Nephron (organoid): ENCODE measurements around the gene MPP7.
A peak's percentile ranks its signal among the peaks of the same experiment; 100 is the strongest.

Experiments used
- H3K27ac Mint-ChIP-seq, 3 experiments: 2 replicates each; pipeline ENCODE4 v1.8.0; 2020; ENCODE audit warnings: mixed read lengths in 3 of 3, mild to moderate bottlenecking in 2 of 3, moderate library complexity in 1 of 3
- H3K27me3 Mint-ChIP-seq: 2 replicates; pipeline ENCODE4 v1.8.0; 2021; ENCODE audit warnings: low read depth, mild to moderate bottlenecking, moderate library complexity, mixed read lengths
- H3K36me3 Mint-ChIP-seq: 2 replicates; pipeline ENCODE4 v1.8.0; 2020; ENCODE audit warnings: low read depth, mixed read lengths
- H3K4me1 Mint-ChIP-seq: 2 replicates; pipeline ENCODE4 v1.8.0; 2020; ENCODE audit warnings: mixed read lengths
- H3K4me3 Mint-ChIP-seq, 3 experiments: 2 replicates each; pipeline ENCODE4 v1.8.0; 2020; ENCODE audit warnings: mild to moderate bottlenecking in 3 of 3, mixed read lengths in 3 of 3, moderate library complexity in 2 of 3
- H3K9me3 Mint-ChIP-seq: 2 replicates; pipeline ENCODE4 v1.8.0; 2020; ENCODE audit warnings: mixed read lengths
- CTCF ChIP-seq, 3 experiments: fragments of 200-600 bp; sonication (generic); IDR thresholded peaks; one replicate each; pipeline ENCODE4 v1.5.0; 2021; ENCODE audit warnings: antibody characterized with exemption in 3 of 3; ENCODE audit not compliant: unreplicated experiment in 3 of 3

MPP7 gene

DNA sequence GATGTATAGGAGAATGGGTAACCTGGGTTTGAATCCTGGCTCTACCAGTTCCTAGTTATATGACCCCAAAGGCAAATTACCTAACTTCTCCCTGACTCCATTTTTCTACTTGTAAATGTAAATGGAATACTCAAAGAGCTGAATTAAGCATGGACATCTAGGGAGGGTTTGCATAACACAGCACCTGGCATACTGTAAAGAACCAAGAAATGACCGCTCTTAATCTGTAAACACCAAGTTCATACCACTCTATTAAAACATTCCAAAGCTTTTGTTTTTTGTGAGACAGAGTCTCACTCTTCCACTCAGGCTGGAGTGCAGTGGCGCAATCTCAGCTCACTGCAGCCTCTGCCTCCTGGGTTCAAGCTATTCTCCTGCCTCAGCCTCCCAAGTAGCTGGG, 19.6 kb downstream of the MPP7 start:
- Mint-ChIP-seq H3K4me1 (peaks cover 15% of the 10 kb centered on the region), H3K9me3 (no peaks in the 10 kb centered on the region), H3K4me3 (no peak overlapping the region), H3K27ac (no peak overlapping the region), H3K36me3 (no peaks in the 10 kb centered on the region), H3K27me3 (no peaks in the 10 kb centered on the region)
- TF ChIP-seq CTCF (IDR thresholded peaks at IDR 0.05; ENCODE audit: unreplicated experiment in 3 of 3) = no peak

GRCh38 chr10:28282336-28282735, 20.5 kb downstream of the MPP7 start:
- Mint-ChIP-seq H3K27me3 (no peaks in the 10 kb centered on the region), H3K4me1 (peaks cover 15% of the 10 kb centered on the region), H3K9me3 (no peaks in the 10 kb centered on the region), H3K27ac (peak overlapping the region in 2 of 3 experiments; percentile 25 to 64), H3K36me3 (no peaks in the 10 kb centered on the region), H3K4me3 (no peak overlapping the region)
- no peak for TF ChIP-seq CTCF (IDR thresholded peaks at IDR 0.05; ENCODE audit: unreplicated experiment in 3 of 3)

DNA sequence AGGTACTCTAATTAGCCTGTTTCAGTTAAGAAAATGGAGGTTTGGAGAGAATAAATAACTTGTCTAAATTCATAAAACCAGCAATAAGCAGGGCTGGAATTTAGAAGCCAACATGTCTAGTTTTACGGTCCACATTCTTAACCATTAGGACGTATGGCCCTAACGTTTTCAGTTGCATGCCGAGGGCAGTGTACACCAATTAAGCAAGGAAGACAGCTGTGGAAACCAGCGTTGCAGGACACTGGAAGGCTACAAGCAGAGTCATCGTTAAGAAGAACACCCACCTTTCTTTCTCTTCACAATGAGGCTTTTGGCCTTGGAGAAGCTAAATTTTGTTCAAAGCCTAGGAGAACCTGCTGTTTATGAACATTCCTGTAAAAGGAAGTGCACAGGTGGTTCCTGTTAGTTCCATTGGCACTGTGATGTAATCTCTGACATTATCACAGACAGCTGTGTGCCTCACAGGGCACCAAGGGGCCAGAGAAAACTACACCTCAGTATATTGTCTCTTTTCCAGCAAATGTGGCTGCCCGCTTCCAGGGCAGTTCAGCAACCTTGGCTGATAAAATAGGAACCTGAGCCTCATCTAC, 21.0 kb downstream of the MPP7 start:
- Mint-ChIP-seq H3K27ac (peak overlapping the region in 2 of 3 experiments; percentile 25 to 64), H3K9me3 (no peaks in the 10 kb centered on the region), H3K4me1 (peaks cover 15% of the 10 kb centered on the region), H3K36me3 (no peaks in the 10 kb centered on the region), H3K27me3 (no peaks in the 10 kb centered on the region), H3K4me3 (no peak overlapping the region)
- no peak for TF ChIP-seq CTCF (IDR thresholded peaks at IDR 0.05; ENCODE audit: unreplicated experiment in 3 of 3)

DNA sequence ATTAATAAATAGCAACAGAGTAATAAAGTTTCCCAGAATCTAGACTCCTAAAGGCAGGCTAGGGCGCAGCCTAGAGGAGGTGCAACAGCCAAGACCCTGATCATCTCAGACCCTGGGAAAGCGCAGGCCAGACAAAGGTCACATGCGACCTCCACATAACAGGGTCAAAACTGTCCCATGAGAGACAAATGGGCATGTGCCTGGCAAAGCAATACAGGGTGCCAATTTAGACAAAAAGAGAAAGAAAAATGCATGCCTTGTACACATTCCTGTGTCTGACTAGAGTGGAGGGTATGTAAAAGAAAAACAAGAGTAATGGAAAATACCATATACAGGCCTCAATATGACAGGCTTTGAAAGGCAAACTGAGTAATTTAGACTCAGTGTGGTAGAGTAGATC, 22.2 kb downstream of the MPP7 start:
- no peak for TF ChIP-seq CTCF (IDR thresholded peaks at IDR 0.05; ENCODE audit: unreplicated experiment in 3 of 3)
- no peaks in the 10 kb centered on the region for H3K27me3 Mint-ChIP-seq
- no peak overlapping the region for H3K27ac Mint-ChIP-seq

GRCh38 chr10:28279878-28280277, 23.0 kb downstream of the MPP7 start:
- no peak overlapping the region for H3K27ac Mint-ChIP-seq
- no peaks in the 10 kb centered on the region for H3K27me3 Mint-ChIP-seq
- no peak overlapping the region for H3K4me3 Mint-ChIP-seq
- peaks cover 15% of the 10 kb centered on the region for H3K4me1 Mint-ChIP-seq
- no peaks in the 10 kb centered on the region for H3K9me3 Mint-ChIP-seq
- TF ChIP-seq CTCF (IDR thresholded peaks at IDR 0.05; ENCODE audit: unreplicated experiment in 3 of 3) = no peak
- no peaks in the 10 kb centered on the region for H3K36me3 Mint-ChIP-seq

More for the DNA sequence above, 22.2 kb downstream of the MPP7 start:
- H3K4me1 Mint-ChIP-seq = peaks cover 15% of the 10 kb centered on the region
- no peaks in the 10 kb centered on the region for H3K9me3 Mint-ChIP-seq
- H3K4me3 Mint-ChIP-seq = no peak overlapping the region
- H3K36me3 Mint-ChIP-seq = no peaks in the 10 kb centered on the region

DNA sequence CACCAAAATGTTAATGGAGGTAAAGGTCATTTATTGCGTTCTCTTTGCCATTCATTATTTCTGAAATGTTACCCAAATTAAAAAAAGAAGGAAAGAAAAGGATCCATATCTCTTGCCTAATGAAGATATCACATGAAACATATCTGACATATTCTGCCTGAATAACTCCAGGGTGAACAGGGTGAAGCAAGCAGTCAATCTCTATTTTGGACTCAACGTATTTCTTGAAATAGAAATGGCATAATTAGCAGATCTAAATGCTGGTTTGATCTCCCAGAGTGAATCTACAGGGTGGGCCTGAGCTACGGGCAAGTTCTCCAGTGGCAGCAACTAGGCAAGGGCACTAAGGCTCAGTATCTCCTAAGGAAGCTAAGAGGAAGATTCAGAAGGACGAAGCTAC, 24.0 kb downstream of the MPP7 start:
- H3K4me3 Mint-ChIP-seq = no peak overlapping the region
- no peaks in the 10 kb centered on the region for H3K9me3 Mint-ChIP-seq
- H3K27ac Mint-ChIP-seq = no peak overlapping the region
- H3K36me3 Mint-ChIP-seq = no peaks in the 10 kb centered on the region
- H3K27me3 Mint-ChIP-seq = no peaks in the 10 kb centered on the region
- peaks cover 8% of the 10 kb centered on the region for H3K4me1 Mint-ChIP-seq
- TF ChIP-seq CTCF (IDR thresholded peaks at IDR 0.05; ENCODE audit: unreplicated experiment in 3 of 3) = no peak
